WTC11 (cell line): ENCODE measurements around the gene SVEP1. TPM values are rescaled to one million over a fixed set of nuclear protein-coding genes. Genes with fewer than 3 reads are reported as not detected.

Experiments used
- ATAC-seq: fragments of 200-7000 bp; cut with Tn5 transposase; 2 replicates; pipeline ENCODE4 v1.10.0; 2021; ENCODE audit warnings: mild to moderate bottlenecking, moderate library complexity
- CTCF ChIA-PET: fragments of 300-600 bp; sonication (Branson Sonifier 250); formaldehyde crosslinking; loops from one replicate; lab custom pipeline; 2021; ENCODE audit warnings: antibody characterized with exemption; lab: Charles Lee
- POLR2A ChIA-PET: fragments of 350-600 bp; sonication (Branson Sonifier 250); formaldehyde crosslinking; loops from one replicate; lab custom pipeline; 2021; ENCODE audit warnings: antibody characterized with exemption; lab: Charles Lee
- DNase-seq: peaks from one replicate; pipeline ENCODE4 v3.0.0; 2021; ENCODE audit warnings: low spot score
- H3K27ac Mint-ChIP-seq: 2 replicates; pipeline ENCODE4 v1.8.0; 2021; ENCODE audit warnings: mixed read lengths
- H3K27me3 Mint-ChIP-seq: 2 replicates; pipeline ENCODE4 v1.8.0; 2021; ENCODE audit warnings: low read depth, mild to moderate bottlenecking, moderate library complexity, mixed read lengths
- H3K36me3 Mint-ChIP-seq: 2 replicates; pipeline ENCODE4 v1.8.0; 2021; ENCODE audit warnings: mixed read lengths
- H3K4me1 Mint-ChIP-seq: 2 replicates; pipeline ENCODE4 v1.8.0; 2022; ENCODE audit warnings: mixed read lengths
- H3K4me3 Mint-ChIP-seq: 2 replicates; pipeline ENCODE4 v1.8.0; 2021; ENCODE audit warnings: mild to moderate bottlenecking, moderate library complexity, mixed read lengths
- H3K9me3 Mint-ChIP-seq: 2 replicates; pipeline ENCODE4 v1.8.0; 2021; ENCODE audit warnings: mixed read lengths
- ARID4B ChIP-seq: sonication (generic); formaldehyde crosslinking; IDR thresholded peaks from 2 replicates; pipeline ENCODE4 v1.8.0; 2023; ENCODE audit warnings: missing genetic modification reagents, mild to moderate bottlenecking, borderline replicate concordance
- ELF4 ChIP-seq: sonication (generic); formaldehyde crosslinking; IDR thresholded peaks from 2 replicates; pipeline ENCODE4 v1.8.1; 2022; ENCODE audit warnings: low read depth, mild to moderate bottlenecking, moderate library complexity, missing genetic modification reagents
- EMX1 ChIP-seq: fragments of 250-450 bp; sonication (Bioruptor Pico); IDR thresholded peaks from 2 replicates; pipeline ENCODE4 v1.8.0; 2021; ENCODE audit warnings: mild to moderate bottlenecking
- JUN ChIP-seq: sonication (generic); formaldehyde crosslinking; IDR thresholded peaks from 2 replicates; pipeline ENCODE4 v1.8.0; 2023; ENCODE audit warnings: mild to moderate bottlenecking, missing genetic modification reagents
- NFATC4 ChIP-seq: fragments of 250-450 bp; sonication (Bioruptor Pico); IDR thresholded peaks from 2 replicates; pipeline ENCODE4 v1.9.0; 2021; ENCODE audit warnings: mild to moderate bottlenecking
- NR1H2 ChIP-seq: sonication (generic); formaldehyde crosslinking; IDR thresholded peaks from 2 replicates; pipeline ENCODE4 v1.9.0; 2021; ENCODE audit warnings: mild to moderate bottlenecking, moderate library complexity, missing genetic modification reagents
- OVOL2 ChIP-seq: fragments of 250-450 bp; sonication (Bioruptor Pico); IDR thresholded peaks from 2 replicates; pipeline ENCODE4 v1.9.0; 2021; ENCODE audit warnings: mild to moderate bottlenecking, borderline replicate concordance
- SMAD3 ChIP-seq: sonication (generic); formaldehyde crosslinking; IDR thresholded peaks from 2 replicates; pipeline ENCODE4 v1.8.0; 2022; ENCODE audit warnings: missing genetic modification reagents, mild to moderate bottlenecking, borderline replicate concordance
- SMAD4 ChIP-seq: sonication (generic); formaldehyde crosslinking; IDR thresholded peaks from 2 replicates; pipeline ENCODE4 v1.8.0; 2022; ENCODE audit warnings: mild to moderate bottlenecking, missing genetic modification reagents
- SOX15 ChIP-seq: fragments of 250-450 bp; sonication (Bioruptor Pico); IDR thresholded peaks from 2 replicates; pipeline ENCODE4 v1.9.0; 2021; ENCODE audit warnings: mild to moderate bottlenecking
- TCF7 ChIP-seq: sonication (generic); formaldehyde crosslinking; IDR thresholded peaks from 2 replicates; pipeline ENCODE4 v1.8.0; 2022; ENCODE audit warnings: mild to moderate bottlenecking, low read depth, missing genetic modification reagents, moderate library complexity
- TEAD1 ChIP-seq: sonication (generic); formaldehyde crosslinking; IDR thresholded peaks from 2 replicates; pipeline ENCODE4 v1.8.0; 2022; ENCODE audit warnings: mild to moderate bottlenecking, missing genetic modification reagents
- ZNF416 ChIP-seq: fragments of 250-450 bp; sonication (Bioruptor Pico); IDR thresholded peaks from 2 replicates; pipeline ENCODE4 v1.9.0; 2021; ENCODE audit warnings: mild to moderate bottlenecking, inconsistent platforms
- total RNA-seq: library from RNA; stranded (reverse); gene quantifications from 3 replicates; pipeline ENCODE4 v1.2.3, GENCODE V29; 2021
- TF ChIP-seq, protein P1 (sequence below): sonication (generic); formaldehyde crosslinking; IDR thresholded peaks from 2 replicates; pipeline ENCODE4 v1.8.0; 2022; ENCODE audit warnings: mild to moderate bottlenecking, missing genetic modification reagents
- TF ChIP-seq, protein P2 (sequence below): fragments of 250-450 bp; sonication (Bioruptor Pico); IDR thresholded peaks from 2 replicates; pipeline ENCODE4 v1.9.0; 2021; ENCODE audit warnings: mild to moderate bottlenecking
- TF ChIP-seq, protein P3 (sequence below): sonication (generic); formaldehyde crosslinking; conservative IDR thresholded peaks from 2 replicates; pipeline ENCODE4 v1.8.1; 2023; ENCODE audit warnings: mild to moderate bottlenecking, low read depth, missing genetic modification reagents, moderate library complexity
- TF ChIP-seq, protein P4 (sequence below): sonication (generic); formaldehyde crosslinking; IDR thresholded peaks from 2 replicates; pipeline ENCODE4 v1.8.1; 2023; ENCODE audit warnings: mild to moderate bottlenecking, missing genetic modification reagents

SVEP1 gene
- total RNA-seq, 1 experiment from 2014 or later, result 0.74 TPM

DNA sequence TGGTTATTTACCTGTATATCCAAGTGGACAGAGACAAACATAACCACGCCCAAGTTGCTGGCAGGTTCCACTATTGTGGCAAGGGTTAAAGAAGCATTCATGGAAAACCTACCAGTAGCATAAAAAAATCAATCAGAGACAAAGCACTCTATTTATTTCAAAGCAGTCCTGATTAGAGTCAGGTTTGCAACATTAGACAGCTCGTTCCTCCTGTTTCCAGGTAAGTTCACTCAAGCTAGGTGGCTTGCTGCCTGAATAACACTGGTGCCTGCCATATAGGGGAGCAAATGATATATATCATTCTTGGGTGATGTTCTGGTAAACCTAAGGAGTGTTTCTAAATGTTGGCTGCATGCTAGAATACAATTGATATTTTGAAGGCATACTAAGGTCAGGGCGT is 122.3 kb downstream of the SVEP1 start:
- ATAC-seq, result no peak
- H3K4me1 Mint-ChIP-seq, result no peaks in the 10 kb centered on the region
- H3K9me3 Mint-ChIP-seq, result no peaks in the 10 kb centered on the region
- H3K27me3 Mint-ChIP-seq, result no peaks in the 10 kb centered on the region
- no peak overlapping the region for H3K4me3 Mint-ChIP-seq
- ChIA-PET POLR2A (no interaction called here), CTCF (no interaction called here)
- DNase-seq, result no peak
- no peaks in the 10 kb centered on the region for H3K36me3 Mint-ChIP-seq
- TF ChIP-seq ARID4B (CRISPR knock-in tag) (no peak), ELF4 (CRISPR knock-in tag) (no peak), EMX1 (CRISPR knock-in tag) (no peak), ZNF416 (no peak), NR1H2 (CRISPR knock-in tag) (no peak), TEAD1 (CRISPR knock-in tag) (no peak), NFATC4 (CRISPR knock-in tag) (no peak), TCF7 (CRISPR knock-in tag) (no peak), OVOL2 (no peak), JUN (CRISPR knock-in tag) (no peak)
- TF ChIP-seq, protein P1, sequence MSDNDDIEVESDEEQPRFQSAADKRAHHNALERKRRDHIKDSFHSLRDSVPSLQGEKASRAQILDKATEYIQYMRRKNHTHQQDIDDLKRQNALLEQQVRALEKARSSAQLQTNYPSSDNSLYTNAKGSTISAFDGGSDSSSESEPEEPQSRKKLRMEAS (CRISPR knock-in tag), result no peak
- TF ChIP-seq, protein P2, sequence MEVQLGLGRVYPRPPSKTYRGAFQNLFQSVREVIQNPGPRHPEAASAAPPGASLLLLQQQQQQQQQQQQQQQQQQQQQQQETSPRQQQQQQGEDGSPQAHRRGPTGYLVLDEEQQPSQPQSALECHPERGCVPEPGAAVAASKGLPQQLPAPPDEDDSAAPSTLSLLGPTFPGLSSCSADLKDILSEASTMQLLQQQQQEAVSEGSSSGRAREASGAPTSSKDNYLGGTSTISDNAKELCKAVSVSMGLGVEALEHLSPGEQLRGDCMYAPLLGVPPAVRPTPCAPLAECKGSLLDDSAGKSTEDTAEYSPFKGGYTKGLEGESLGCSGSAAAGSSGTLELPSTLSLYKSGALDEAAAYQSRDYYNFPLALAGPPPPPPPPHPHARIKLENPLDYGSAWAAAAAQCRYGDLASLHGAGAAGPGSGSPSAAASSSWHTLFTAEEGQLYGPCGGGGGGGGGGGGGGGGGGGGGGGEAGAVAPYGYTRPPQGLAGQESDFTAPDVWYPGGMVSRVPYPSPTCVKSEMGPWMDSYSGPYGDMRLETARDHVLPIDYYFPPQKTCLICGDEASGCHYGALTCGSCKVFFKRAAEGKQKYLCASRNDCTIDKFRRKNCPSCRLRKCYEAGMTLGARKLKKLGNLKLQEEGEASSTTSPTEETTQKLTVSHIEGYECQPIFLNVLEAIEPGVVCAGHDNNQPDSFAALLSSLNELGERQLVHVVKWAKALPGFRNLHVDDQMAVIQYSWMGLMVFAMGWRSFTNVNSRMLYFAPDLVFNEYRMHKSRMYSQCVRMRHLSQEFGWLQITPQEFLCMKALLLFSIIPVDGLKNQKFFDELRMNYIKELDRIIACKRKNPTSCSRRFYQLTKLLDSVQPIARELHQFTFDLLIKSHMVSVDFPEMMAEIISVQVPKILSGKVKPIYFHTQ (CRISPR knock-in tag), result no peak
- TF ChIP-seq, protein P3, sequence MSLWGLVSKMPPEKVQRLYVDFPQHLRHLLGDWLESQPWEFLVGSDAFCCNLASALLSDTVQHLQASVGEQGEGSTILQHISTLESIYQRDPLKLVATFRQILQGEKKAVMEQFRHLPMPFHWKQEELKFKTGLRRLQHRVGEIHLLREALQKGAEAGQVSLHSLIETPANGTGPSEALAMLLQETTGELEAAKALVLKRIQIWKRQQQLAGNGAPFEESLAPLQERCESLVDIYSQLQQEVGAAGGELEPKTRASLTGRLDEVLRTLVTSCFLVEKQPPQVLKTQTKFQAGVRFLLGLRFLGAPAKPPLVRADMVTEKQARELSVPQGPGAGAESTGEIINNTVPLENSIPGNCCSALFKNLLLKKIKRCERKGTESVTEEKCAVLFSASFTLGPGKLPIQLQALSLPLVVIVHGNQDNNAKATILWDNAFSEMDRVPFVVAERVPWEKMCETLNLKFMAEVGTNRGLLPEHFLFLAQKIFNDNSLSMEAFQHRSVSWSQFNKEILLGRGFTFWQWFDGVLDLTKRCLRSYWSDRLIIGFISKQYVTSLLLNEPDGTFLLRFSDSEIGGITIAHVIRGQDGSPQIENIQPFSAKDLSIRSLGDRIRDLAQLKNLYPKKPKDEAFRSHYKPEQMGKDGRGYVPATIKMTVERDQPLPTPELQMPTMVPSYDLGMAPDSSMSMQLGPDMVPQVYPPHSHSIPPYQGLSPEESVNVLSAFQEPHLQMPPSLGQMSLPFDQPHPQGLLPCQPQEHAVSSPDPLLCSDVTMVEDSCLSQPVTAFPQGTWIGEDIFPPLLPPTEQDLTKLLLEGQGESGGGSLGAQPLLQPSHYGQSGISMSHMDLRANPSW (CRISPR knock-in tag), result no peak
- no peak overlapping the region for H3K27ac Mint-ChIP-seq

GRCh38 chr9:110456681-110457080 is 122.9 kb downstream of the SVEP1 start:
- no peak for ATAC-seq
- TF ChIP-seq SOX15 (CRISPR knock-in tag) (no peak), SMAD4 (no peak), SMAD3 (CRISPR knock-in tag) (no peak)
- TF ChIP-seq, protein P4, sequence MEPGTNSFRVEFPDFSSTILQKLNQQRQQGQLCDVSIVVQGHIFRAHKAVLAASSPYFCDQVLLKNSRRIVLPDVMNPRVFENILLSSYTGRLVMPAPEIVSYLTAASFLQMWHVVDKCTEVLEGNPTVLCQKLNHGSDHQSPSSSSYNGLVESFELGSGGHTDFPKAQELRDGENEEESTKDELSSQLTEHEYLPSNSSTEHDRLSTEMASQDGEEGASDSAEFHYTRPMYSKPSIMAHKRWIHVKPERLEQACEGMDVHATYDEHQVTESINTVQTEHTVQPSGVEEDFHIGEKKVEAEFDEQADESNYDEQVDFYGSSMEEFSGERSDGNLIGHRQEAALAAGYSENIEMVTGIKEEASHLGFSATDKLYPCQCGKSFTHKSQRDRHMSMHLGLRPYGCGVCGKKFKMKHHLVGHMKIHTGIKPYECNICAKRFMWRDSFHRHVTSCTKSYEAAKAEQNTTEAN (CRISPR knock-in tag), result no peak
- TF ChIP-seq, all 79 proteins: peak for 0

More at GRCh38 chr9:110456681-110457080, 122.9 kb downstream of the SVEP1 start:
- no peaks in the 10 kb centered on the region for H3K36me3 Mint-ChIP-seq
- CTCF ChIA-PET, result no interaction called here
- H3K27ac Mint-ChIP-seq, result no peak overlapping the region
- POLR2A ChIA-PET, result no interaction called here
- no peak for DNase-seq
- H3K4me3 Mint-ChIP-seq, result no peak overlapping the region
- H3K9me3 Mint-ChIP-seq, result no peaks in the 10 kb centered on the region
- no peaks in the 10 kb centered on the region for H3K27me3 Mint-ChIP-seq
- H3K4me1 Mint-ChIP-seq, result no peaks in the 10 kb centered on the region
